Aorta (tissue), 5 donors: ENCODE data around the gene MMP24OS. TPM values are rescaled to one million over a fixed set of nuclear protein-coding genes. Genes with fewer than 3 reads are reported as not detected.

Experiments used
- ATAC-seq: fragments of 200-7000 bp; cut with Tn5 transposase; one replicate; pipeline ENCODE4 v1.9.1; 2022; ENCODE audit warnings: moderate library complexity; ENCODE audit not compliant: low FRiP score
- DNase-seq, 2 donors: peaks; one replicate each; pipeline ENCODE4 v3.0.0-alpha.2; 2020
- H3K27ac ChIP-seq, 2 donors: one replicate each; pipeline ENCODE4 v1.5.1; 2013; ENCODE audit warnings: low read length in 2 of 2, mild to moderate bottlenecking in 2 of 2, moderate library complexity in 2 of 2, control low read depth in 1 of 2, inconsistent platforms in 1 of 2, low read depth in 1 of 2
- H3K27me3 ChIP-seq, 2 donors: one replicate each; pipeline ENCODE4 v1.6.1; 2013; ENCODE audit warnings: control low read depth in 1 of 2, low read length in 1 of 2, mild to moderate bottlenecking in 1 of 2, moderate library complexity in 1 of 2; ENCODE audit not compliant: insufficient read depth in 2 of 2, control insufficient read depth in 1 of 2
- H3K36me3 ChIP-seq, 2 donors: one replicate each; pipeline ENCODE4 v1.6.1; 2013; ENCODE audit warnings: control low read depth in 1 of 2, low read length in 1 of 2, mild to moderate bottlenecking in 1 of 2; ENCODE audit not compliant: insufficient read depth in 2 of 2, control insufficient read depth in 1 of 2
- H3K4me1 ChIP-seq, 2 donors: one replicate each; pipeline ENCODE4 v1.6.1; 2013; ENCODE audit warnings: low read length in 2 of 2, control low read depth in 1 of 2, mild to moderate bottlenecking in 1 of 2, moderate library complexity in 1 of 2; ENCODE audit not compliant: insufficient read depth in 2 of 2, control insufficient read depth in 1 of 2
- H3K4me3 ChIP-seq, 2 donors: one replicate each; pipeline ENCODE4 v1.5.1; 2013; ENCODE audit warnings: low read length in 2 of 2, control low read depth in 1 of 2, mild to moderate bottlenecking in 1 of 2
- H3K9me3 ChIP-seq: one replicate; pipeline ENCODE4 v1.6.1; 2013; ENCODE audit warnings: mild to moderate bottlenecking, low read length; ENCODE audit not compliant: control insufficient read depth
- WGBS, 2 donors: extraction: QIAGEN DNeasy Blood & Tissue Kit; methylation state at CpG; one replicate each; pipeline ENCODE4 v1.1.7; 2013; 5-methylcytosine and 5-hydroxymethylcytosine counted together
- intact Hi-C, 2 donors: fragments of 100-400 bp; cut with DNase I; formaldehyde crosslinking; loops; one replicate each; pipeline versions ENCODE4 v1.14.2 to v1.15.0; 2022
- polyA plus RNA-seq, 2 donors: library from polyadenylated mRNA; stranded (reverse); fragments of 200-250 nt; gene quantifications; one replicate each; pipeline ENCODE4 v1.2.3, GENCODE V29; 2013
- total RNA-seq, 2 donors: library from RNA; stranded (reverse); fragmentation: NEBNext Ultra II Directional; extraction: Animal tissue kit (Norgen Biotek cat#: 25700); gene quantifications; one replicate each; pipeline ENCODE4 v1.2.1, GENCODE V29; 2021
- donor health status: healthy with polysubstance abuse.
- donor health status: Bipolar disorder and iron deficiency.
- donor health status: DM: no; HTN: no; CAD: no.
- donor health status: DM: no; HTN: no; CAD: no.
- donor health status: DM: yes; HTN: yes; CAD: no.

Gene MMP24OS
- total and polyA plus RNA-seq, 4 donors, result 50.8 to 79.2 (median 60.0) TPM

- H3K4me1 ChIP-seq, result peaks cover 0 to 3% of the 10 kb centered on the region in 2 donors
- intact Hi-C loops, result no loop called here
- H3K4me3 ChIP-seq, result no peak overlapping the region
- DNase-seq (no peak), ATAC-seq (no peak)
- no peak overlapping the region for H3K27ac ChIP-seq
- WGBS, 2 donors, result 90 to 92% methylated on average over 2 of the region's 2 CpGs
- H3K9me3 ChIP-seq, result no peaks in the 10 kb centered on the region
- H3K27me3 ChIP-seq, result no peaks in the 10 kb centered on the region
- H3K36me3 ChIP-seq, result no peaks in the 10 kb centered on the region
Observed at GRCh38 chr20:35311409-35311808, 33.5 kb upstream of the MMP24OS start.

GRCh38 chr20:35307666-35308653 lies 30.0 kb upstream of the MMP24OS start:
- DNase-seq (peak; percentile 83 to 93), ATAC-seq (peak; percentile 66)
- Histone ChIP-seq H3K9me3 (no peaks in the 10 kb centered on the region), H3K27me3 (no peaks in the 10 kb centered on the region), H3K36me3 (no peaks in the 10 kb centered on the region), H3K27ac (peak overlapping the region; percentile 52 to 77), H3K4me1 (peaks cover 0 to 3% of the 10 kb centered on the region in 2 donors), H3K4me3 (no peak overlapping the region)
- intact Hi-C loops, result no loop called here
- 6 to 11% methylated on average over 13 of the region's 13 CpGs for WGBS, 2 donors

GRCh38 chr20:35306931-35307517 lies 29.1 kb upstream of the MMP24OS start:
- Histone ChIP-seq H3K4me3 (no peak overlapping the region), H3K36me3 (no peaks in the 10 kb centered on the region), H3K4me1 (peaks cover 0 to 3% of the 10 kb centered on the region in 2 donors), H3K9me3 (no peaks in the 10 kb centered on the region), H3K27me3 (no peaks in the 10 kb centered on the region), H3K27ac (peak overlapping the region in 1 of 2 donors; percentile 77)
- intact Hi-C loops, result no loop called here
- 38 to 42% methylated on average over 4 of the region's 4 CpGs for WGBS, 2 donors
- ATAC-seq (peak; percentile 50), DNase-seq (no peak)

GRCh38 chr20:35305682-35306556 lies 28.0 kb upstream of the MMP24OS start:
- intact Hi-C loops, result loop anchor here in 1 of 2 donors (2.0 kb wide), 1 partner anchor 137 kb away; no protein-coding TSS in a partner anchor
- peak; percentile 83 to 86 for DNase-seq

GRCh38 chr20:35304956-35305355 lies 27.0 kb upstream of the MMP24OS start:
- 88 to 93% methylated on average over 6 of the region's 6 CpGs for WGBS, 2 donors
- no peaks in the 10 kb centered on the region for H3K36me3 ChIP-seq
- DNase-seq, result no peak
- ATAC-seq, result no peak
- H3K4me1 ChIP-seq, result peaks cover 0 to 3% of the 10 kb centered on the region in 2 donors
- no peaks in the 10 kb centered on the region for H3K9me3 ChIP-seq
- H3K27me3 ChIP-seq, result no peaks in the 10 kb centered on the region
- H3K4me3 ChIP-seq, result no peak overlapping the region
- intact Hi-C loops, result loop anchor here in 1 of 2 donors (2.0 kb wide), 1 partner anchor 138 kb away; no protein-coding TSS in a partner anchor
- no peak overlapping the region for H3K27ac ChIP-seq

More at GRCh38 chr20:35305682-35306556, 28.0 kb upstream of the MMP24OS start:
- H3K9me3 ChIP-seq, result no peaks in the 10 kb centered on the region
- WGBS, 2 donors, result 88 to 89% methylated on average over 12 of the region's 12 CpGs
- no peaks in the 10 kb centered on the region for H3K27me3 ChIP-seq
- no peak overlapping the region for H3K27ac ChIP-seq
- ATAC-seq, result peak; percentile 43
- H3K4me3 ChIP-seq, result no peak overlapping the region
- H3K4me1 ChIP-seq, result peaks cover 0 to 3% of the 10 kb centered on the region in 2 donors
- no peaks in the 10 kb centered on the region for H3K36me3 ChIP-seq

- intact Hi-C loops, result loop anchor here (2.0 kb wide), 3 partner anchors 135 to 143 kb away; partner anchors contain the start of gene GDF5 (in 1 of the 2)
- Histone ChIP-seq H3K27ac (no peak overlapping the region), H3K9me3 (no peaks in the 10 kb centered on the region), H3K4me1 (peaks cover 0 to 3% of the 10 kb centered on the region in 2 donors), H3K4me3 (no peak overlapping the region), H3K36me3 (no peaks in the 10 kb centered on the region), H3K27me3 (no peaks in the 10 kb centered on the region)
- peak; percentile 70 for ATAC-seq
- WGBS, 2 donors, result 32 to 37% methylated on average over 18 of the region's 18 CpGs
- peak; percentile 81 to 89 for DNase-seq
Observed at GRCh38 chr20:35303735-35304491, 26.0 kb upstream of the MMP24OS start.

- DNase-seq, result no peak
- Histone ChIP-seq H3K4me1 (peaks cover 0 to 3% of the 10 kb centered on the region in 2 donors), H3K9me3 (no peaks in the 10 kb centered on the region), H3K27me3 (no peaks in the 10 kb centered on the region), H3K4me3 (no peak overlapping the region), H3K27ac (no peak overlapping the region), H3K36me3 (no peaks in the 10 kb centered on the region)
- intact Hi-C loops, result loop anchor here in 1 of 2 donors (2.0 kb wide), 2 partner anchors 135 to 143 kb away; partner anchors contain the start of gene GDF5
- WGBS, 2 donors, result 73 to 82% methylated on average over 11 of the region's 11 CpGs
- ATAC-seq, result no peak
Observed at GRCh38 chr20:35303382-35303734, 25.4 kb upstream of the MMP24OS start.
